K562 (cell line): ENCODE data around the gene PLXNA3. TPM values are rescaled to one million over a fixed set of nuclear protein-coding genes. Genes with fewer than 3 reads are reported as not detected.

Experiments used
- ATAC-seq: fragments of 200-7000 bp; cut with Tn5 transposase; 3 replicates; pipeline ENCODE4 v1.9.1; 2020; ENCODE audit warnings: moderate library complexity
- BruUV-seq: library from RNA; stranded (reverse); fragments of 400-500 nt; replicated peaks from 2 replicates; lab custom pipeline; 2021; lab: Mats Ljungman, UMichigan
- CTCF ChIA-PET: fragments of 300-600 bp; formaldehyde crosslinking; extraction: SDS; loops from one replicate; lab custom pipeline; 2021; ENCODE audit warnings: low intra/inter-chr PET ratio; lab: Yijun Ruan, JAX
- POLR2A ChIA-PET: fragments of 300-600, 350-650 bp; sonication (Branson Sonifier 250); formaldehyde crosslinking; extraction: SDS; loops from one replicate; lab custom pipeline; 2021; ENCODE audit warnings: antibody characterized with exemption, inconsistent platforms; lab: Yijun Ruan, JAX
- DNase-seq, 4 experiments: peaks; one replicate each; pipeline versions ENCODE4 v3.0.0 to v3.0.0-alpha.2; 2011 to 2018; ENCODE audit warnings: low spot score in 3 of 4, mixed read lengths in 3 of 4; ENCODE audit errors: extremely low read depth in 1 of 4
- FAIRE-seq: peaks from 2 replicates; lab custom pipeline; 2011; peaks lifted over from hg19 to GRCh38; lab: Jason Lieb, UNC
- H2AFZ ChIP-seq: 2 replicates; pipeline ENCODE4 v1.6.0; 2011; ENCODE audit warnings: low read depth, low read length, control low read depth, inconsistent platforms
- H3K27ac ChIP-seq: fragments of 200-600 bp; 3 replicates; pipeline ENCODE4 v1.8.0; 2011; ENCODE audit warnings: low read depth, mild to moderate bottlenecking, control low read depth, inconsistent platforms, low read length, moderate library complexity, mixed read lengths; ENCODE audit errors: extremely low read depth
- H3K27me3 ChIP-seq, 2 experiments: fragments of 300-600 bp in 1 of 2; 2 replicates in 1 of 2; 3 replicates in 1 of 2; pipeline versions ENCODE4 v1.6.0 to v1.8.0; 2011; ENCODE audit warnings: inconsistent platforms in 2 of 2, low read length in 2 of 2, mild to moderate bottlenecking in 1 of 2, mixed read lengths in 1 of 2, moderate library complexity in 1 of 2; ENCODE audit not compliant: control insufficient read depth in 2 of 2, insufficient read depth in 2 of 2
- H3K36me3 ChIP-seq: fragments of 300-600 bp; 3 replicates; pipeline ENCODE4 v1.8.0; 2011; ENCODE audit warnings: mild to moderate bottlenecking, low read length, inconsistent platforms; ENCODE audit not compliant: control insufficient read depth, insufficient read depth
- H3K4me1 ChIP-seq, 2 experiments: fragments of 200-600 bp in 1 of 2; replicated peaks in 1 of 2; 2 replicates in 1 of 2; 3 replicates in 1 of 2; pipeline versions ENCODE4 v1.5.1 to v1.8.0; 2011; ENCODE audit warnings: inconsistent platforms in 2 of 2, low read length in 2 of 2, mild to moderate bottlenecking in 1 of 2, mixed read lengths in 1 of 2, moderate library complexity in 1 of 2; ENCODE audit not compliant: control insufficient read depth in 2 of 2, insufficient read depth in 2 of 2
- H3K4me2 ChIP-seq: 2 replicates; pipeline ENCODE4 v1.6.1; 2011; ENCODE audit warnings: low read length, control low read depth, inconsistent platforms, mixed read lengths; ENCODE audit not compliant: insufficient read depth
- H3K4me3 ChIP-seq: fragments of 200-600 bp; sonication (generic), shearing (Covaris generic); 2 replicates; pipeline ENCODE4 v1.5.1; 2016; ENCODE audit warnings: control low read depth, inconsistent platforms
- H3K79me2 ChIP-seq: fragments of 200-600 bp; 3 replicates; pipeline ENCODE4 v1.8.0; 2011; ENCODE audit warnings: low read length, inconsistent platforms; ENCODE audit not compliant: control insufficient read depth, insufficient read depth
- H3K9ac ChIP-seq, 2 experiments: 2 replicates each; pipeline versions ENCODE4 v1.6.0 to v1.6.1; 2011; ENCODE audit warnings: low read depth in 2 of 2, low read length in 2 of 2, control low read depth in 1 of 2, inconsistent platforms in 1 of 2, mild to moderate bottlenecking in 1 of 2, mixed read lengths in 1 of 2; ENCODE audit not compliant: insufficient read depth in 1 of 2
- H3K9me1 ChIP-seq: one replicate; pipeline ENCODE4 v1.6.0; 2011; ENCODE audit warnings: inconsistent platforms, mild to moderate bottlenecking, low read length, moderate library complexity; ENCODE audit not compliant: control insufficient read depth, insufficient read depth
- H3K9me3 ChIP-seq: replicated peaks from 2 replicates; pipeline ENCODE4 v1.5.1; 2011; ENCODE audit warnings: low read depth, low read length, inconsistent platforms; ENCODE audit not compliant: control insufficient read depth, insufficient read depth
- H4K20me1 ChIP-seq: replicated peaks from 2 replicates; pipeline ENCODE4 v1.6.1; 2011; ENCODE audit warnings: low read length, inconsistent platforms, mixed read lengths; ENCODE audit not compliant: control insufficient read depth, insufficient read depth
- BCL6 ChIP-seq: fragments of 250-450 bp; sonication (Bioruptor Pico); IDR thresholded peaks from 2 replicates; pipeline ENCODE4 v1.4.0; 2020
- CCAR2 ChIP-seq: fragments of 200-400 bp; formaldehyde crosslinking; IDR thresholded peaks from 2 replicates; pipeline ENCODE4 v1.6.1; 2017; ENCODE audit warnings: mild to moderate bottlenecking, low read depth, low read length
- CREB3L1 ChIP-seq: fragments of 450-650 bp; IDR thresholded peaks from 2 replicates; pipeline ENCODE4 v1.6.1; 2014; ENCODE audit warnings: low read depth, mild to moderate bottlenecking, moderate library complexity, borderline replicate concordance
- HES1 ChIP-seq: fragments of 450-650 bp; IDR thresholded peaks from 2 replicates; pipeline ENCODE4 v1.6.1; 2016; ENCODE audit warnings: low read depth, mild to moderate bottlenecking, moderate library complexity
- IRF9 ChIP-seq: fragments of 450-650 bp; IDR thresholded peaks from 2 replicates; pipeline ENCODE4 v1.6.1; 2016; ENCODE audit warnings: missing biosample characterization, missing genetic modification characterization
- KDM1A ChIP-seq, 2 experiments: fragments of 450-650 bp; IDR thresholded peaks; 2 replicates each; pipeline ENCODE4 v1.6.1; 2016; ENCODE audit warnings: mild to moderate bottlenecking in 2 of 2
- MLX ChIP-seq, 2 experiments: fragments of 450-650 bp in 1 of 2; sonication (generic) in 1 of 2; formaldehyde crosslinking; conservative IDR thresholded peaks; 2 replicates each; pipeline versions ENCODE4 v1.4.0 to v1.8.1; 2020 to 2022; ENCODE audit warnings: mild to moderate bottlenecking in 1 of 2, missing genetic modification reagents in 1 of 2
- MTA1 ChIP-seq: fragments of 450-650 bp; IDR thresholded peaks from 2 replicates; pipeline ENCODE4 v1.6.1; 2017; ENCODE audit warnings: borderline replicate concordance
- NBN ChIP-seq: fragments of 450-650 bp; IDR thresholded peaks from 2 replicates; pipeline ENCODE4 v1.6.1; 2016; ENCODE audit warnings: low read depth, mild to moderate bottlenecking
- NCOA4 ChIP-seq: fragments of 450-650 bp; IDR thresholded peaks from 2 replicates; pipeline ENCODE4 v1.6.1; 2018; ENCODE audit warnings: mild to moderate bottlenecking; ENCODE audit not compliant: partially characterized antibody
- RBFOX2 ChIP-seq: fragments of 200-400 bp; formaldehyde crosslinking; IDR thresholded peaks from 2 replicates; pipeline ENCODE4 v1.6.1; 2017; ENCODE audit warnings: low read depth, mild to moderate bottlenecking, low read length, moderate library complexity
- RBM34 ChIP-seq: fragments of 200-400 bp; formaldehyde crosslinking; IDR thresholded peaks from 2 replicates; pipeline ENCODE4 v1.6.1; 2018; ENCODE audit warnings: low read length, borderline replicate concordance; ENCODE audit not compliant: insufficient read depth
- RBM39 ChIP-seq: fragments of 200-400 bp; formaldehyde crosslinking; optimal IDR thresholded peaks from 2 replicates; pipeline ENCODE3; 2018; ENCODE audit warnings: low read depth, low read length
- SMAD2 ChIP-seq: fragments of 150-350 bp; IDR thresholded peaks from 2 replicates; pipeline ENCODE4 v1.6.1; 2014; ENCODE audit warnings: low read depth, mild to moderate bottlenecking, low read length
- TRIM28 ChIP-seq: fragments of 450-650 bp; IDR thresholded peaks from 2 replicates; pipeline ENCODE4 v1.6.1; 2017
- WGBS: fragments of 100-300 bp; shearing (Covaris generic); methylation state at CpG from one replicate; pipeline ENCODE4 v1.1.6; 2016; ENCODE audit warnings: low coverage, mixed read lengths; ENCODE audit not compliant: insufficient coverage; ENCODE audit errors: missing lambda C conversion rate; 5-methylcytosine and 5-hydroxymethylcytosine counted together
- in situ Hi-C: fragments of 300-500 bp; cut with MboI; formaldehyde crosslinking; loops from 4 replicates; pipeline ENCODE4 v1.15.0; 2018; ENCODE audit warnings: inconsistent platforms, mixed read lengths
- intact Hi-C: fragments of 100-400 bp; cut with micrococcal nuclease; formaldehyde crosslinking; loops from 2 replicates; pipeline ENCODE4 v1.14.2; 2022
- polyA plus RNA-seq, 8 experiments: library from polyadenylated mRNA; depleted of rRNA in 4 of 8; stranded (reverse) in 5 of 8; unstranded in 3 of 8; fragments of >200 nt; fragmentation: Nextera tagmentation in 2 of 8; fragmentation: Illumina TruSeq in 1 of 8; extraction: Ambion mirVana in 2 of 8; extraction: Trizol in 1 of 8; gene quantifications; 2 replicates each; pipeline versions ENCODE4 v1.2.1 to v1.2.3, GENCODE V29; 2011 to 2014; ENCODE audit warnings: inconsistent platforms in 1 of 8, missing spikeins in 1 of 8
- total RNA-seq, 7 experiments: library from RNA; depleted of rRNA in 6 of 7; stranded (reverse); fragments of >200 nt in 6 of 7; fragmentation: Illumina TruSeq in 2 of 7; extraction: Trizol in 2 of 7; gene quantifications; 2 replicates each; pipeline versions ENCODE4 v1.2.1 to v1.2.3, GENCODE V29; 2011 to 2021; ENCODE audit warnings: low replicate concordance in 1 of 7
- TF ChIP-seq, protein P1 (sequence below), 2 experiments: IDR thresholded peaks; 2 replicates each; pipeline ENCODE4 v1.6.1; 2011; ENCODE audit warnings: borderline replicate concordance in 1 of 2, control low read depth in 1 of 2, low read depth in 1 of 2, low read length in 1 of 2, mild to moderate bottlenecking in 1 of 2, mixed read lengths in 1 of 2, moderate library complexity in 1 of 2; ENCODE audit not compliant: insufficient read depth in 1 of 2, insufficient read length in 1 of 2, poor library complexity in 1 of 2, severe bottlenecking in 1 of 2; ENCODE audit errors: extremely low read depth in 1 of 2

Gene PLXNA3
- total and polyA plus RNA-seq, 9 of the 15 experiments (the other 6 are each of a cell fraction or from before 2014, with no cell fraction given) = 0.32 to 47.8 (median 7.5) TPM

GRCh38 chrX:154459832-154460231, 1.8 kb downstream of the PLXNA3 start (continued):
- TF ChIP-seq, protein P1, sequence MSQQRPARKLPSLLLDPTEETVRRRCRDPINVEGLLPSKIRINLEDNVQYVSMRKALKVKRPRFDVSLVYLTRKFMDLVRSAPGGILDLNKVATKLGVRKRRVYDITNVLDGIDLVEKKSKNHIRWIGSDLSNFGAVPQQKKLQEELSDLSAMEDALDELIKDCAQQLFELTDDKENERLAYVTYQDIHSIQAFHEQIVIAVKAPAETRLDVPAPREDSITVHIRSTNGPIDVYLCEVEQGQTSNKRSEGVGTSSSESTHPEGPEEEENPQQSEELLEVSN (IDR thresholded peaks at IDR 0.05; ENCODE audit: borderline replicate concordance in 1 of 2, extremely low read depth in 1 of 2, insufficient read depth in 1 of 2, insufficient read length in 1 of 2, low read depth in 1 of 2, low read length in 1 of 2, poor library complexity in 1 of 2, severe bottlenecking in 1 of 2) = peak in 1 of 2 experiments; percentile 36

DNA sequence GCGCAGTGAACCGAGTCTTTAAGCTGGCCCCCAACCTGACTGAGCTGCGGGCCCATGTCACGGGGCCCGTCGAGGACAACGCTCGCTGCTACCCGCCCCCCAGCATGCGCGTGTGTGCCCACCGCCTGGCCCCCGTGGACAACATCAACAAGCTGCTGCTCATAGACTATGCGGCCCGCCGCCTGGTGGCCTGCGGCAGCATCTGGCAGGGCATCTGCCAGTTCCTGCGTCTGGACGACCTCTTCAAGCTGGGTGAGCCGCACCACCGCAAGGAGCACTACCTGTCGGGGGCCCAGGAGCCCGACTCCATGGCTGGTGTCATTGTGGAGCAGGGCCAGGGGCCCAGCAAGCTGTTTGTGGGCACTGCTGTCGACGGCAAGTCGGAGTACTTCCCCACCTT, 2.2 kb downstream of the PLXNA3 start:
- POLR2A ChIA-PET = interaction anchor here (0.6 to 2.9 kb wide), 3 partner anchors 12 to 62 kb away, joined by 3 to 10 read pairs (median 3); partner anchors contain the start of gene RPL10
- ATAC-seq (no peak), FAIRE-seq (no peak)
- TF ChIP-seq NBN = no peak
- no peak for TF ChIP-seq NCOA4
- no peak for TF ChIP-seq HES1
- TF ChIP-seq CCAR2 = no peak
- no peak for TF ChIP-seq IRF9 (tag)
- no peak for TF ChIP-seq MLX (CRISPR knock-in tag; conservative IDR thresholded peaks at IDR 0.05)
- no peak for TF ChIP-seq SMAD2
- TF ChIP-seq CREB3L1 = no peak
- no peak for TF ChIP-seq BCL6 (CRISPR knock-in tag)
- no peak for TF ChIP-seq RBM34
- TF ChIP-seq RBFOX2 = no peak
- TF ChIP-seq TRIM28 = no peak
- TF ChIP-seq MTA1 = no peak
- TF ChIP-seq KDM1A (IDR thresholded peaks at IDR 0.05) = no peak
- no peak for TF ChIP-seq RBM39

More for the DNA sequence above, 2.2 kb downstream of the PLXNA3 start:
- Histone ChIP-seq H3K4me2 (0 out of 2 replicates have a peak overlapping the region, but pooled peaks have one; percentile 81), H3K27ac (no peak overlapping the region), H3K4me1 (peaks cover 7 to 50% of the 10 kb centered on the region in 2 experiments; a peak in 3 of 5 replicates), H3K79me2 (peaks cover 30% of the 10 kb centered on the region), H3K27me3 (no peaks in the 10 kb centered on the region), H2AFZ (no peak overlapping the region), H3K9ac (peak overlapping the region in 1 of 2 experiments; percentile 92; a peak in 2 of 4 replicates), H4K20me1 (peaks cover 3% of the 10 kb centered on the region; the same call in 1 of the 2 replicates), H3K9me1 (no peaks in the 10 kb centered on the region), H3K36me3 (peaks cover 45% of the 10 kb centered on the region; the same call in 2 of the 3 replicates), H3K9me3 (no peaks in the 10 kb centered on the region), H3K4me3 (no peak overlapping the region; the same call in 1 of the 2 replicates)
- intact Hi-C loops = no loop called here
- WGBS = 92% methylated on average over 12 of the region's 26 CpGs
- in situ Hi-C loops = no loop called here
- no TSS peak for BruUV-seq
- CTCF ChIA-PET = no interaction called here
- no peak for DNase-seq
